Measurements from ENCODE around the gene KCNQ1. TPM values are rescaled to one million over a fixed set of nuclear protein-coding genes. Genes with fewer than 3 reads are reported as not detected.

KCNQ1 gene
- total and polyA plus RNA-seq, 2 of the 13 experiments (the other 11 are each of a cell fraction or from before 2014, with no cell fraction given), result 0.02 to 0.08 TPM

DNA sequence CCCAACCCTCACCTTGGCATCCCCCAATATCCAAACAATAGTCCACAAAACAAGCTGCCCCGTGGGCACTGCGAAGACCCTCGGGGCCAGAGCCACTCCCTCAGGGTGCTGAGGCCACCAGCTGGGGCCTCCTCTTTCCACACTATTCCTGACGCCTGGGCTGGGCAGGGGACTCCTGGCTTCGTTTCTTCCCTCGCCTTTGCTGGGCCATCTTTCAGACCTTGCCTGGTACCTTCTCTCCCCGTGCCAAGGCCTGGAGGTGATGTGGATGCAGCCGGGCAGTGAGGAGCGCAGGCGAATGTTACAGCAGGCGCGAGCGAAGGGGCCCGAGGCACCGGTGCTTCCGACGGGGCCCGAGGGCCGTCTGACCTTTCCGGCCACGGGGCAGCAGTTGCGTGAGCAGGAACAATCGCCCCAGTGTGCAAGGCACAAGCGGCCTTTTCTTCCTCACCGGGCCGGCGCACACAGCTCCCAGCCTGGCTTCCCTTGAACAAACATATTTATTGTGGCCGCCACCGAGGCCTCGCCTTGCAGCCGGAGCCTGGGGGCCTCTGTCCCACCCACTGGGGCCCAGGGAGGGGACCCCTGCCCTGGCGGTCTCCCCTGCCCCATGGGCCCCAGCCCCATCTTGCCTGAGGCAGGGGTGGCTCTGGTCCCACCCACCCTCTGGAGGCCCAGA, 287.6 kb downstream of the KCNQ1 start (continued):
- TF ChIP-seq MAF1 (CRISPR knock-in tag; IDR thresholded peaks at IDR 0.05; ENCODE audit: borderline replicate concordance) (no peak), ZKSCAN1 (IDR thresholded peaks at IDR 0.05; ENCODE audit: low read length) (no peak), MATR3 (CRISPR knock-in tag; IDR thresholded peaks at IDR 0.05) (no peak), ETV5 (CRISPR knock-in tag; IDR thresholded peaks at IDR 0.05; ENCODE audit: borderline replicate concordance) (peak; percentile 98), ZNF644 (CRISPR knock-in tag; IDR thresholded peaks at IDR 0.05; ENCODE audit: low read depth) (no peak), MTA1 (CRISPR knock-in tag; IDR thresholded peaks at IDR 0.05; ENCODE audit: borderline replicate concordance) (no peak; the same call in 1 of the 2 replicates), HDAC6 (IDR thresholded peaks at IDR 0.05; ENCODE audit: low read depth, low read length) (no peak), ZNF367 (CRISPR knock-in tag; IDR thresholded peaks at IDR 0.05; ENCODE audit: borderline replicate concordance) (no peak), CCDC6 (CRISPR knock-in tag; IDR thresholded peaks at IDR 0.05) (peak; percentile 80; the same call in 1 of the 2 replicates), KAT7 (CRISPR knock-in tag; IDR thresholded peaks at IDR 0.05; ENCODE audit: borderline replicate concordance) (peak; percentile 83; the same call in 1 of the 2 replicates), DNMT1 (CRISPR knock-in tag; IDR thresholded peaks at IDR 0.05) (no peak), ZNF816 (CRISPR knock-in tag; IDR thresholded peaks at IDR 0.05; ENCODE audit: borderline replicate concordance) (no peak), CAMTA2 (CRISPR knock-in tag; IDR thresholded peaks at IDR 0.05; ENCODE audit: borderline replicate concordance) (no peak; the same call in 1 of the 2 replicates), ARNTL (CRISPR knock-in tag; IDR thresholded peaks at IDR 0.05) (peak; percentile 53; the same call in 1 of the 2 replicates), ZNF776 (CRISPR knock-in tag; IDR thresholded peaks at IDR 0.05) (peak; percentile 83), YEATS2 (CRISPR knock-in tag; IDR thresholded peaks at IDR 0.05; ENCODE audit: borderline replicate concordance) (peak; percentile 60; the same call in 1 of the 2 replicates), KDM2A (CRISPR knock-in tag; IDR thresholded peaks at IDR 0.05; ENCODE audit: borderline replicate concordance, low read depth) (peak; percentile 75), MLLT10 (CRISPR knock-in tag; IDR thresholded peaks at IDR 0.05) (0 out of 2 replicates have a peak, but pooled peaks have one; percentile 42), TRIM24 (CRISPR knock-in tag; IDR thresholded peaks at IDR 0.05) (no peak)
- TF ChIP-seq, protein P1, sequence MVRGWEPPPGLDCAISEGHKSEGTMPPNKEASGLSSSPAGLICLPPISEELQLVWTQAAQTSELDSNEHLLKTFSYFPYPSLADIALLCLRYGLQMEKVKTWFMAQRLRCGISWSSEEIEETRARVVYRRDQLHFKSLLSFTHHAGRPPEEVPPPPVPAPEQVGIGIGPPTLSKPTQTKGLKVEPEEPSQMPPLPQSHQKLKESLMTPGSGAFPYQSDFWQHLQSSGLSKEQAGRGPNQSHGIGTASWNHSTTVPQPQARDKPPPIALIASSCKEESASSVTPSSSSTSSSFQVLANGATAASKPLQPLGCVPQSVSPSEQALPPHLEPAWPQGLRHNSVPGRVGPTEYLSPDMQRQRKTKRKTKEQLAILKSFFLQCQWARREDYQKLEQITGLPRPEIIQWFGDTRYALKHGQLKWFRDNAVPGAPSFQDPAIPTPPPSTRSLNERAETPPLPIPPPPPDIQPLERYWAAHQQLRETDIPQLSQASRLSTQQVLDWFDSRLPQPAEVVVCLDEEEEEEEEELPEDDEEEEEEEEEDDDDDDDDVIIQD (CRISPR knock-in tag; IDR thresholded peaks at IDR 0.05; ENCODE audit: low read depth), result peak; percentile 29; the same call in 1 of the 2 replicates
- TF ChIP-seq, protein P2, sequence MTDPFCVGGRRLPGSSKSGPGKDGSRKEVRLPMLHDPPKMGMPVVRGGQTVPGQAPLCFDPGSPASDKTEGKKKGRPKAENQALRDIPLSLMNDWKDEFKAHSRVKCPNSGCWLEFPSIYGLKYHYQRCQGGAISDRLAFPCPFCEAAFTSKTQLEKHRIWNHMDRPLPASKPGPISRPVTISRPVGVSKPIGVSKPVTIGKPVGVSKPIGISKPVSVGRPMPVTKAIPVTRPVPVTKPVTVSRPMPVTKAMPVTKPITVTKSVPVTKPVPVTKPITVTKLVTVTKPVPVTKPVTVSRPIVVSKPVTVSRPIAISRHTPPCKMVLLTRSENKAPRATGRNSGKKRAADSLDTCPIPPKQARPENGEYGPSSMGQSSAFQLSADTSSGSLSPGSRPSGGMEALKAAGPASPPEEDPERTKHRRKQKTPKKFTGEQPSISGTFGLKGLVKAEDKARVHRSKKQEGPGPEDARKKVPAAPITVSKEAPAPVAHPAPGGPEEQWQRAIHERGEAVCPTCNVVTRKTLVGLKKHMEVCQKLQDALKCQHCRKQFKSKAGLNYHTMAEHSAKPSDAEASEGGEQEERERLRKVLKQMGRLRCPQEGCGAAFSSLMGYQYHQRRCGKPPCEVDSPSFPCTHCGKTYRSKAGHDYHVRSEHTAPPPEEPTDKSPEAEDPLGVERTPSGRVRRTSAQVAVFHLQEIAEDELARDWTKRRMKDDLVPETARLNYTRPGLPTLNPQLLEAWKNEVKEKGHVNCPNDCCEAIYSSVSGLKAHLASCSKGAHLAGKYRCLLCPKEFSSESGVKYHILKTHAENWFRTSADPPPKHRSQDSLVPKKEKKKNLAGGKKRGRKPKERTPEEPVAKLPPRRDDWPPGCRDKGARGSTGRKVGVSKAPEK (CRISPR knock-in tag; IDR thresholded peaks at IDR 0.05; ENCODE audit: borderline replicate concordance), result no peak
- TF ChIP-seq, protein P3, sequence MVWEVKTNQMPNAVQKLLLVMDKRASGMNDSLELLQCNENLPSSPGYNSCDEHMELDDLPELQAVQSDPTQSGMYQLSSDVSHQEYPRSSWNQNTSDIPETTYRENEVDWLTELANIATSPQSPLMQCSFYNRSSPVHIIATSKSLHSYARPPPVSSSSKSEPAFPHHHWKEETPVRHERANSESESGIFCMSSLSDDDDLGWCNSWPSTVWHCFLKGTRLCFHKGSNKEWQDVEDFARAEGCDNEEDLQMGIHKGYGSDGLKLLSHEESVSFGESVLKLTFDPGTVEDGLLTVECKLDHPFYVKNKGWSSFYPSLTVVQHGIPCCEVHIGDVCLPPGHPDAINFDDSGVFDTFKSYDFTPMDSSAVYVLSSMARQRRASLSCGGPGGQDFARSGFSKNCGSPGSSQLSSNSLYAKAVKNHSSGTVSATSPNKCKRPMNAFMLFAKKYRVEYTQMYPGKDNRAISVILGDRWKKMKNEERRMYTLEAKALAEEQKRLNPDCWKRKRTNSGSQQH (CRISPR knock-in tag; IDR thresholded peaks at IDR 0.05; ENCODE audit: low read depth), result peak; percentile 73; the same call in 1 of the 2 replicates
- TF ChIP-seq, protein P4, sequence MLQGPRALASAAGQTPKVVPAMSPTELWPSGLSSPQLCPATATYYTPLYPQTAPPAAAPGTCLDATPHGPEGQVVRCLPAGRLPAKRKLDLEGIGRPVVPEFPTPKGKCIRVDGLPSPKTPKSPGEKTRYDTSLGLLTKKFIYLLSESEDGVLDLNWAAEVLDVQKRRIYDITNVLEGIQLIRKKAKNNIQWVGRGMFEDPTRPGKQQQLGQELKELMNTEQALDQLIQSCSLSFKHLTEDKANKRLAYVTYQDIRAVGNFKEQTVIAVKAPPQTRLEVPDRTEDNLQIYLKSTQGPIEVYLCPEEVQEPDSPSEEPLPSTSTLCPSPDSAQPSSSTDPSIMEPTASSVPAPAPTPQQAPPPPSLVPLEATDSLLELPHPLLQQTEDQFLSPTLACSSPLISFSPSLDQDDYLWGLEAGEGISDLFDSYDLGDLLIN (CRISPR knock-in tag; IDR thresholded peaks at IDR 0.05; ENCODE audit: borderline replicate concordance), result 0 out of 2 replicates have a peak, but pooled peaks have one; percentile 45

Measured in HepG2 (cell line).